WTC11 (cell line): ENCODE measurements around the gene HLA-E.
"Not testable (repeated sequence)": the region's sequence is repeated elsewhere in the genome, so short reads cannot be mapped to it uniquely, and the experiment has no call there.

ENCODE experiments used
- CREB1 ChIP-seq: sonication (generic); formaldehyde crosslinking; IDR thresholded peaks from 2 replicates; pipeline ENCODE4 v1.8.0; 2023; ENCODE audit warnings: mild to moderate bottlenecking, missing genetic modification reagents
- GRHL2 ChIP-seq: fragments of 250-450 bp; sonication (Bioruptor Pico); IDR thresholded peaks from 2 replicates; pipeline ENCODE4 v1.8.0; 2022; ENCODE audit warnings: mild to moderate bottlenecking, moderate library complexity; ENCODE audit not compliant: insufficient replicate concordance, severe bottlenecking
- SP1 ChIP-seq: sonication (generic); formaldehyde crosslinking; conservative IDR thresholded peaks from 2 replicates; pipeline ENCODE4 v1.8.1; 2022; ENCODE audit warnings: missing genetic modification reagents
- TF ChIP-seq, protein P1 (sequence below): sonication (generic); formaldehyde crosslinking; IDR thresholded peaks from 2 replicates; pipeline ENCODE4 v1.8.0; 2023; ENCODE audit warnings: missing genetic modification reagents
- TF ChIP-seq, protein P2 (sequence below): fragments of 200-600 bp; IDR thresholded peaks from 2 replicates; pipeline ENCODE4 v1.8.0; 2022; ENCODE audit warnings: antibody characterized with exemption
- TF ChIP-seq, protein P3 (sequence below): sonication (generic); formaldehyde crosslinking; conservative IDR thresholded peaks from 2 replicates; pipeline ENCODE4 v1.8.1; 2023; ENCODE audit warnings: mild to moderate bottlenecking, low read depth, missing genetic modification reagents, moderate library complexity

DNA sequence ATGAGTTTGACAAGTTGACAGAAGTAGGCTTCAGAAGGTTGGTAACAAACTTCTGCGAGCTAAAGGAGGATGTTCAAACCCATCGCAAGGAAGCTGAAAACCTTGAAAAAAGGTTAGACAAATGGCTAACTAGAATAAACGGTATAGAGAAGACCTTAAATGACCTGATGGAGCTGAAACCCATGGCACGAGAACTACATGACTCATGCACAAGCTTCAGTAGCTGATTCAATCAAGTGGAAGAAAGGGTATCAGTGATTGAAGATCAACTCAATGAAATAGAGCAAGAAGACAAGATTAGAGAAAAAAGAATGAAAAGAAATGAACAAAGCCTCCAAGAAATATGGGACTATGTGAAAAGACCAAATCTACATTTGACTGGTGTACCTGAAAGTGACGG, 32.6 kb downstream of the HLA-E start:
- not testable (repeated sequence) for TF ChIP-seq CREB1; GRHL2; SP1 (CRISPR knock-in tag)
- TF ChIP-seq, protein P1, sequence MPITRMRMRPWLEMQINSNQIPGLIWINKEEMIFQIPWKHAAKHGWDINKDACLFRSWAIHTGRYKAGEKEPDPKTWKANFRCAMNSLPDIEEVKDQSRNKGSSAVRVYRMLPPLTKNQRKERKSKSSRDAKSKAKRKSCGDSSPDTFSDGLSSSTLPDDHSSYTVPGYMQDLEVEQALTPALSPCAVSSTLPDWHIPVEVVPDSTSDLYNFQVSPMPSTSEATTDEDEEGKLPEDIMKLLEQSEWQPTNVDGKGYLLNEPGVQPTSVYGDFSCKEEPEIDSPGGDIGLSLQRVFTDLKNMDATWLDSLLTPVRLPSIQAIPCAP (CRISPR knock-in tag): not testable (repeated sequence)
- TF ChIP-seq, protein P2, sequence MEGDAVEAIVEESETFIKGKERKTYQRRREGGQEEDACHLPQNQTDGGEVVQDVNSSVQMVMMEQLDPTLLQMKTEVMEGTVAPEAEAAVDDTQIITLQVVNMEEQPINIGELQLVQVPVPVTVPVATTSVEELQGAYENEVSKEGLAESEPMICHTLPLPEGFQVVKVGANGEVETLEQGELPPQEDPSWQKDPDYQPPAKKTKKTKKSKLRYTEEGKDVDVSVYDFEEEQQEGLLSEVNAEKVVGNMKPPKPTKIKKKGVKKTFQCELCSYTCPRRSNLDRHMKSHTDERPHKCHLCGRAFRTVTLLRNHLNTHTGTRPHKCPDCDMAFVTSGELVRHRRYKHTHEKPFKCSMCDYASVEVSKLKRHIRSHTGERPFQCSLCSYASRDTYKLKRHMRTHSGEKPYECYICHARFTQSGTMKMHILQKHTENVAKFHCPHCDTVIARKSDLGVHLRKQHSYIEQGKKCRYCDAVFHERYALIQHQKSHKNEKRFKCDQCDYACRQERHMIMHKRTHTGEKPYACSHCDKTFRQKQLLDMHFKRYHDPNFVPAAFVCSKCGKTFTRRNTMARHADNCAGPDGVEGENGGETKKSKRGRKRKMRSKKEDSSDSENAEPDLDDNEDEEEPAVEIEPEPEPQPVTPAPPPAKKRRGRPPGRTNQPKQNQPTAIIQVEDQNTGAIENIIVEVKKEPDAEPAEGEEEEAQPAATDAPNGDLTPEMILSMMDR: not testable (repeated sequence)
- TF ChIP-seq, protein P3, sequence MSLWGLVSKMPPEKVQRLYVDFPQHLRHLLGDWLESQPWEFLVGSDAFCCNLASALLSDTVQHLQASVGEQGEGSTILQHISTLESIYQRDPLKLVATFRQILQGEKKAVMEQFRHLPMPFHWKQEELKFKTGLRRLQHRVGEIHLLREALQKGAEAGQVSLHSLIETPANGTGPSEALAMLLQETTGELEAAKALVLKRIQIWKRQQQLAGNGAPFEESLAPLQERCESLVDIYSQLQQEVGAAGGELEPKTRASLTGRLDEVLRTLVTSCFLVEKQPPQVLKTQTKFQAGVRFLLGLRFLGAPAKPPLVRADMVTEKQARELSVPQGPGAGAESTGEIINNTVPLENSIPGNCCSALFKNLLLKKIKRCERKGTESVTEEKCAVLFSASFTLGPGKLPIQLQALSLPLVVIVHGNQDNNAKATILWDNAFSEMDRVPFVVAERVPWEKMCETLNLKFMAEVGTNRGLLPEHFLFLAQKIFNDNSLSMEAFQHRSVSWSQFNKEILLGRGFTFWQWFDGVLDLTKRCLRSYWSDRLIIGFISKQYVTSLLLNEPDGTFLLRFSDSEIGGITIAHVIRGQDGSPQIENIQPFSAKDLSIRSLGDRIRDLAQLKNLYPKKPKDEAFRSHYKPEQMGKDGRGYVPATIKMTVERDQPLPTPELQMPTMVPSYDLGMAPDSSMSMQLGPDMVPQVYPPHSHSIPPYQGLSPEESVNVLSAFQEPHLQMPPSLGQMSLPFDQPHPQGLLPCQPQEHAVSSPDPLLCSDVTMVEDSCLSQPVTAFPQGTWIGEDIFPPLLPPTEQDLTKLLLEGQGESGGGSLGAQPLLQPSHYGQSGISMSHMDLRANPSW (CRISPR knock-in tag): not testable (repeated sequence)
